NOMO-1 treated with dmso at 0.1 percent for 144 hours (cell line): ENCODE results near the gene ATP13A2.

Experiments
- DNase-seq: peaks from one replicate; lab custom pipeline; 2025; ENCODE audit not compliant: unreplicated experiment; lab: John Stamatoyannopoulos, UW

The ATP13A2 gene

DNA sequence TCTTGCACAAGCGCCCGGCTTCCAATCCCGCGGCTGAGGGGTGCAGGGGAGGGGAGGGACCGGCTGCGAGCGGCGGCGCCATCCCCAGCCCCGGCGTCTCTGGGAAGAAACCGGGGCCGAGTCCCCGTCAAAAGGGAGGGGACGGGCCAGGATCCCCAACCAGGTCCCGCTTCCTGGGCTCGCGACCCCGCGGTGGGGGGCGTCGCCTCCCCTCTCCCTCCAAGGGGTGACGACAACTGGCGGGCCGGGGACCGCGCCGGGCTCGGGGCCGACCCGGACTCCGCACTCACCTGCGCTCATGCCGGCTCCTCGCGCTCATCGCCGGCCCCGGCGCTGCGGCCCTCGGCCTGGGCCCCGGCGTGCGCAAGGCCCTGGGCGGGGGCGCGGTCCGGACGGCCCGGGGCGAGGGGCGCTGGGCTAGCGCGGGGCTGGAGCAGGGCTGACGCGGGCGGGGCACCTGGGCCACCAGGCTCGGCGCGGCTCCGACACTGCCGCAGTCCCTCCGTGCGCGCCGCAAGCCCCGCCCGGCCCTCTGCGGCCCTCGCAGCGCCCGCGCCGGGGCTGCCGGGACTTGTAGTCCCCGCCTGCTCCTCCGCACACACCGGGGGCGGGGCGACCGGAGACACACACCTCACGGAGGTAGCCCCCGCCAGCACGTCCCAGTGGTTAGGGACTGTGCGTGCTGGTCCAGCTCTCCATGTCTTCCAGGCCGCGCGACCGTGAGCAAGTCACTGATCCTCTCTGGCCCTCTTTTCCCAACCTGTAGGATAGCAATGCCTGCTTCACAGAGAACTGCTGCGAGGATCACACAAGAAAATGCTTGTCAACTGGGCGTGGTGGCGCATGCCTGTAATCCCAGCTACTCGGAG is at the start of gene ATP13A2:
Gene ATP13A2 (minus strand): TSS at position 490 of the 869 bp plus-strand sequence. CDS start 190 bp downstream, at position 300.
- DNase-seq: peak; percentile 38

DNA sequence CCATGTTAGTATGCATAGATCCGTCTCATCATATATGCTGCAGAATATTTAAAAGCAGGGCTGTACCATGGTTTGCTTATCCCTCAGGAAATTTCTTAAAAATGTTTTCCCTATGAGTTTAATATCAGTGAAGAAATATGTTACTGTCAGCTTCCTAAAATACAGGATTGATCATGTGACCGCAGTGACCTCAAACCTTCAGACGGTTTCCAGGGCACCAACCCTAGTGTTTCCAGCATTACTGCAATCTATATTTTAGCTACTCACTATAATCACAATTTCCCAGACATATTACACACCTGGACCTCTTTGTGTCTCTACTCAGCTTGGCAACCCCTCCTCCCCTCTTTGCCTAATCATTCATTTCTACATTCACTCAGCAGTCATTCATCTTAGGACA is 49.8 kb upstream of the ATP13A2 start:
- no peak for DNase-seq

GRCh38 chr1:17060306-17060749 is 48.6 kb upstream of the ATP13A2 start:
- peak; percentile 67 for DNase-seq

DNA sequence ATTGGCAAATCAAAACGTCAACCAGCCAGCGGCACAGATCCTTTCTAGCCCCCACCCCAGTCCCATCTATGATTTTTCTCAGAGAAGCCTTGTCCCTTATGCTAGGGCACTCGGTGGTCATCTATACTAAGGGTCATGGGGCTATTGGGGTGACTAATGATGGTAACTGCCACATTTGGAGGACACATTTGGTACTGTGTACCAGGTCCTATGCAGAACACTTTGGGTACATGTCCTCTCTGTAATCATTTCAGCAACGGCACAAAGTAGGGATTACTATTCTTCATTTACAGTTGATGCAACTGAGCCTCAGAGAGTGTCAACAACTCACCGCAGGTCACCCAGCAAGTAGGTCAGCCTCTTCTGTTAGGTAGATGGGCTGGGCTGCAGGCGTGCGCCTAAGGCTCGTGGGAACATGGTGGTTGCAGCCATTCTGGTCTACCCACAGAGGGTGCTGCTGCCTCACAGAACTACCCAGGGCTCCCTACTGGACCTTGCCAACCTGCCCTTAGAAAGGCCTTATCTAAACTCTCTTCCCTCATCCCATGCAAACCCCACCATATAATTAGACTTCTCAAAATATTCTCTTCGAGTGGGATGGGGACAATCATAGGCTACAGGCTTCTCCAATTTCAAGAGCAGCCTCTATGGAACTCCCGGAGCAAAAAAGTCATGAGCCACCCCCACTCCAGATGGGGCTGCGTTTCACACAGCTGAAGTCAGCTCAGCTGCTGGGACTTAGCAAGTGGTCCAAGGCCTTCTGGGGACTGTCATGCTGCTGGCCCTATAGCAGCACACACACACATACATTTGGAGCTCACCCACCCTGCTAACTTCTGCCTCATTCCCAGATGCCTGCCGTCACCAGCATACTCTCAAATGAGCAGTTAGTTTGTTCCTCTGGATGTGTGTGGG is 47.9 kb upstream of the ATP13A2 start:
- peak; percentile 78 for DNase-seq

- no peak for DNase-seq
These were observed 44.8 kb upstream of the ATP13A2 start for GRCh38 chr1:17056551-17056950.

GRCh38 chr1:17055801-17056200 is 44.1 kb upstream of the ATP13A2 start:
- no peak for DNase-seq

- peak; percentile 88 for DNase-seq
These were observed 42.1 kb upstream of the ATP13A2 start, which contains the start of gene SDHB for GRCh38 chr1:17053685-17054410. Gene SDHB, minus strand, starts transcription at chr1:17054032. Its CDS starts 13 bp downstream, at chr1:17054019.

DNA sequence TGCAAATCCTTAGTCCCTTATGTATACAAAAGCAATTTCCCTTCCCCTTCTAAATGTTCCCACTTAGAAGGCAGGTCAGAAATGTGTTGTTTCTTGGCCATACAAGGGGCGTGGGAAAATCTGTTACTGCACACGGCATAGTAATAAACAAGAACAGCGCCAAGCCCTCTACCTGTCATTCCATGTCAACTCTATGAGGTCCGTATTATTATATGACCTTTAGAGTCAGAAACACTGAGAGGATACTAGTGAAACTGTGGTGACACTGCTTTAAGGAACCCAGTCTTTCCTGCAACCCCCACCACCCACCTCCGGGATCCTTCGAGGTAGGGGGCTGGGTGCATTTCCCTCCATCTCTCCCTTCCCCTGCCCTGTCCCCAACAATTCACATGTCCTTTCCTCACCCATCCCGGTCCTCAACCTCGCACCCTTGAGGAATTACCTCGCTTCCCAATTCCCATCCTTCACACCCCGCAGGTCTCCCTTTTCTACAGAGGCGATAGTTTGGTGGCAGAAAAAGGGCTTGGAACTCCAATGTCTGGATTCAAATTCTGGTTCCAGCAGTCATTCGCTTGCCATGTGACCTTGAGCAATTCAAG is 41.5 kb upstream of the ATP13A2 start:
- no peak for DNase-seq

DNA sequence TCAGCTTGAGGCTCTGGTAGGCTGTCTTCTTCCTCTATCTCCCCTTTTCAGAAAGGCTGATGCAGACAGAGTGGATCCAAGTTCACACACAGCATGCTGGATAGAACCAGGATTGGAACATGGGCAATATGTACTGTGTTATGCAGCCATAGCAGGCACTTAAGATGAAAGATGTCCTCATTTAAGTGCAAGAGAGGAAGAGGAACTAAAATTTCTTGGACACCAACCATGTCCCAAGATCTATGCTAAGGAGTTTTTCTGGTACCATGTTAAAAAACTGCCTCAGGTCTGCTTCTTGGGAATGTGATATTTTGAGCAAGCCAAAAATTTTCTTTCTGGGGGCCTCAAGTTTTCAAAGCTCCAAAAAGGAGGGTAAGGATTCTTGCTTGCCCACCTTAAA is 40.9 kb upstream of the ATP13A2 start:
- DNase-seq: no peak

- no peak for DNase-seq
These were observed 40.3 kb upstream of the ATP13A2 start for GRCh38 chr1:17052038-17052437.

GRCh38 chr1:17047924-17048323 is 36.2 kb upstream of the ATP13A2 start:
- DNase-seq: no peak

DNA sequence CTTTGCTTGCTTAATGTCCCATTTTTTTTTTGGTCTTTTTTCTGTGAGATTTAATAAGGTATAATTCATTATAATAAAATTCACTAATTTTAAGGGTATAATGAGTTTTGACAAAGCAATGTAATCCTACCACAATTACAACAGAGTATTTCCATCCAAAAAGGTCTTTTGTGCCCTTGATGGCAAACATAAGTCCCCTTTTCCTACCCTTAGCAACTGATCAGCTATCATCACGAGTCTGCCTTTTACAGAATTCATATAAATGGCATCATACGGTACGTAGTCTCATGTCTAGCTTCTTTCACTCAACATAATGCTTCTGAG is 34.6 kb upstream of the ATP13A2 start:
- no peak for DNase-seq

DNA sequence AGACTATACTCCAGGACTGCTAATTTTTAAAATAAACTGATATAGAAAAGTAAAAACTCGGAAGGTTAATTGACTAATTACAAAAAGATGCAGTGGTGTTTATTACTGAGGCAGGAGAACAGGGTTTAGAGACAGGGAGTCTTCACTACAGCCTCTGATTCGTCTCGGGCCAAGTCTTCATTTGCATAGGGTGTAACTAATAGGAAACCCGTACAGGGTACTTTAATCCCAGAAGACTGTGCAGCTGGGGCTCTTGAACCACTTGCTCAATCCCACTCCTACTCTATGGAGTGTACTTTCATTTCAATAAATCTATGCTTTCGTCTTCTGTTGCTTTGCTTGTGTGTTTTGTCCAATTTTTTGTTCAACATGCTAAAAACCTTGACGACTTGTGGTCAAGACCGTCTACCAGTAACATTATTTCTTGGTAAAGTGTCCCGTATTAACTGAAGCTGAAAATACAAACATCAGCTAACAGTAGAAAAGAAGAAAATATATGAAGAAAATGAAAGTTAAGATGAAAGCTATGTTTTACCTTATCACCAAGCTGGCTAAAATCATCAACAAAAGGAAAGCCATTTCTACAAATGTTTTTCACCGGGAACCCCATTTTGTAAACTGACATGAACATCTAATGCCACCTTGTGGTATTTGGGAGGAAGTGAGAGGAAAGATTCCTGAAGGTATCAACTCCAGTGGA is 34.1 kb upstream of the ATP13A2 start:
- no peak for DNase-seq

DNA sequence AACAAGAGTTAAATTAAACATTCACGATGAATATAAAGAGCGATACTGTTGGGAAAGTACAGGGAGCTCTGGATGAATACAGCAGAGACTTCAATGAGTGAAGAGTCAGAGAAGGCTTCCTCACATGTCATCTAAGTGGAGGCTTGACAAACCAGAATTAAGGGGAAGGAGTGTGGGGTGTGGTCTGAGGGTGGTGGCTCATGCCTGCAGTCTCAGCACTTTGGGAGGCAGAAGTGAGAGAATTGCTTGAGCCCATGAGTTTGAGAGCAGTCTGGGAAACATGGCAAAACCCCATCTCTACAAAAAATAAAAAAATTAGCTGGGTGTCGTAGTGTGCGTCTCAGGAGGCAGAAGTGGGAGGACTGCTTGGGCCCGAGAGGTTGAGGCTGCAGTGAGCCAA is 33.4 kb upstream of the ATP13A2 start:
- DNase-seq: no peak

- no peak for DNase-seq
These were observed 31.9 kb upstream of the ATP13A2 start for GRCh38 chr1:17043676-17044075.

DNA sequence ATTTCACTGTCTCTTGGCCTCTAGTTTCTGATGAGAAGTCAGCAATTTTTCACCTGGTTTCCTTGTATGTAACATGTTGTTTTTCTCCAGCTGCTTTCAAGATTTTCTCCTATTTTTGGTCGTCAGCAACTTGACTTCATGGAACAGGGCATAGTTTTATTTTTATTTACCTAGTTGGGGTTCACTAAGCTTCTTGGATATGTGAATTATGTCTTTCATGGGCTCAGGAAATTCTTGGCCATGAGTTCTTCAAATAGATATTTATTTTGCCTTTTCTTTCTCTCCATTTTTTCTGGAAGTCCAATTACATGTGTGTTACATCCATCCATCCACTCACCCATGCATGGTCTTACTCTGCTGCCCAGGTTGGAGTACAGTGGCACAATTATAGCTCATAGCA is 28.4 kb upstream of the ATP13A2 start:
- no peak for DNase-seq

DNA sequence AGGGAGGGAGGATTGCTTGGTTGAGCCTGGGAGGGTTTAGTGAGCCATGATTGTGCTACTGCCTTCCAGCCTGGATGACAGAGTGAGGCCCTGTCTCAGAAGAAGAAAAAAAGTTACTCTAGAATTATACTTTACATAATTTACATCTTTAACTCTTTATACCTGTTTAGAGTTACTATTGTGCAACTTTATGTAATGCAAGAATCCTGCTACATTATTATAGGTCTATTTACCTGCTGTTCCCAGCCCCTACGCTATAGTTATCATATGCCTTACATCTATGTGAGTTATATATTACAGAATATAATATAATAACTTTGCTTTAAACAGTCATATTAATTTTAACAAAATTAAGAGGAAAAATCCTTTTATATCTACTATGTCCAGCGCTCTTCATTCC is 27.8 kb upstream of the ATP13A2 start:
- DNase-seq: no peak

GRCh38 chr1:17033481-17033880 is 21.8 kb upstream of the ATP13A2 start:
- DNase-seq: no peak

- DNase-seq: no peak
These were observed 21.0 kb upstream of the ATP13A2 start for GRCh38 chr1:17032741-17033140.

DNA sequence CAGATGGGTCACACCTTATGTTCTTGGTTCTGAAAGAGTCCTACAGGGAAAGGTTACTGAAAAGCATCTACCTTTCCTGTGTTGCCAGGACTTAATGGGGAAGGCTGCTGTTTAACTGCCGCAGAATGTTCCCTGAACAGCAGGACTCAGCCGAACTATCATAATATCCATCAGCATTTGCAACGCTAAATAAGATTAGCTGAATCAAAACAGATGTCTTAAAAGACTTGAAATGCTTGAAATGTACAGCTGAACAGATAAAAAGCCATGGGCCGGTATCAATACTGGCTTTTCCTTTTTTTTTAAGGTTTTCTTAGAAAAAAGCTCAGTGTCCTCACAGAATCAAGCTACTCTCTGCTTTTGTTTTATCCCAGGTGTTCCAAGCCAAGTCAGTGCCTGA is 19.7 kb upstream of the ATP13A2 start:
- DNase-seq: no peak
